SW480 (cell line): ENCODE data around the gene RNF111.
"Not testable (repeated sequence)": the region's sequence is repeated elsewhere in the genome, so short reads cannot be mapped to it uniquely, and the experiment has no call there.

ENCODE experiments used
- DNase-seq: peaks from one replicate; pipeline ENCODE4 v3.0.0-alpha.2; 2016; ENCODE audit warnings: low spot score

RNF111 gene

DNA sequence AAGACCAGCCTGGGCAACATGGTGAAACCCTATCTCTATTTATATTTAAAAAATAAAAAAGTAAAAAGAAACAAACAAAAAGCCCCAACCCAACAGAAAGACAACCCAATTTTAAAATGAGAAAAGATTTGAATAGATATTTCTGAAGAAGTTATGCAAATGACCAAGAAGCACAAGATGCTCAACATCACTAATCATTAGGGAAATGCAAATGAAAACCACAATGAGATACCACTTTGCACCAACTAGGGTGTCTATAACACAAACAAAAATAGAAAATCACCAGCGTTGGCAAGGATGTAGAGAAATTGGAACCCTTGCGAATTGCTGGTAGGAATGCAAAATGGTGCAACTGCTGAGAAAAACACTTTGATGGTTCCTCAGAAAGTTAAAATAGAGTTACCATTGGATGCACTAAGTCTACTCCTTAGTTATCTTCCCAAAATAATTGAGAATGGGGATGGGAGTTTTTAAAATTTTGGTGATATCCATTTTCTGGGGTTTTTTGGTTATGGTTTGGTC, 71.7 kb downstream of the RNF111 start:
- no peak for DNase-seq

DNA sequence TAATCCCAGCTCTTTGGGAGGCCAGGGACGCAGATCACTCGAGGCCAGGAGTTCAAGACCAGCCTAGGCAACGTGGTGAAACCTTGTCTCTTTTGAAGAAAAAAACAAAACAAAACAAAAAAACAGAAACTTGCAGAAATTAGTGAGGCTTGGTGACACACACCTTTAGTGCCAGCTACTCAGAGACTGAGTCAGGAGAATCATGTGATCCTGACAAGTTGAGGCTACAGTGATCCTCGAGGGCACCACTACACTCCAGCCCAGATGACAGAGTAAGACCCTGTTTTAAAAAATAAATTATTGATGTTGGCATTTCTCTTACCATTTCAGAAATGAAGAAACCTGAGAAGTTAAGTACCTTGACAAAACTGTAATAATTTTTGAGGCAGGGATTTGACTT, 72.9 kb downstream of the RNF111 start:
- DNase-seq: no peak

DNA sequence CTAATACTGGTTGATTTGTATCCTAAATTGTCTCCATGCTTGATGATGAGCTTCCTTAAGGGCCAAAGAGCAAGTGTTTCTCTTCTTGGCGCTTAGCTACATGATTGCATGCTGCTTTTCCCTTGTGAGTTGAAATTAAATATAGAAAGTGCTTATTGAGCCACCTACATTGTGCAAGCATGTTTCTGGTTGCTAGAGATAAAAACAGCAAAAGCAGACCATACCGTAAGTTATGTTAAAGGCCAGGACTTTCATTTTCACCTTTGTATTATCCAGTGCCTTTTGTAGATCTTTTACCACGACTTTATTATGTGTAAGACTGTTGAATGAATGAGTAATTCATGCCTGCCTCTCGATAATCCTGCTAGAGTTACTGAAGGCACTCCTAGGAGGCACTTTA, 75.6 kb downstream of the RNF111 start:
- no peak for DNase-seq

DNA sequence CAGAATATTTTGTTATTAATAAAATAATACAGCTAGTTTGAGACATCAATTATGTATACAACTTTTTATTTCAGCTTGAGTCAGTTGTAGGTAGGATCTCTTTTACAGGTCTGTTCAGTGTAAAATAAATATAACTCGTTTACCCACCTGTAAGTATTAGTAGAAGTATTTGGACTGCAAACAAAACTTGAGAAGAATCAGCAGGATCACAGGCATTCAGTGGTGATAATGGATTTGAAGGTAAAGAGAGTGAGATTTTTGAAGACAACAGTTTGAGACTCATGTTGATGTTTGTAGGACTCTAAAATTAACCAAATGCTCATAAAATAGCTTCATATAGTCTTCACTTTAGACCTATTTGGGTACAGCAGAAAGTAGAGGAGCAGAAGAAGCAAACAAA, 82.0 kb downstream of the RNF111 start:
- DNase-seq: no peak

DNA sequence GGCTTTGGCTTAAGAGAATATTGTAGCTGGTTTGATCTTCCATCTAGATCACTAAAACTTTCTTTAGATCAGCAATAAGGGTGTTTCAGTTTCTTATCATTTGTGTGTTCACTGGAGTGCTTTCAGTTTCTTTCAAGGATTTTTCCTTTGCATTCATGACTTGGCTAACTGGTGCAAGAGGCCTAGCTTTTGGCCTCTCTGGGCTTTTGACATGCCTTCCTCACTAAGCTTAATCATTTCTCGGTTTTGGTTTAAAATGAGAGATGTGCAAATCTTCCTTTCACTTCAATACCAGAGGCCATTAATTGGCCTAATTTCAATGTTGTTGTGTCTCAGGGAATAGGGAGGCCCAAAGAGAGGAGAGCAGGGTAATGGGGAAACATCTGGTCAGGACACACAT, 87.1 kb downstream of the RNF111 start:
- no peak for DNase-seq

DNA sequence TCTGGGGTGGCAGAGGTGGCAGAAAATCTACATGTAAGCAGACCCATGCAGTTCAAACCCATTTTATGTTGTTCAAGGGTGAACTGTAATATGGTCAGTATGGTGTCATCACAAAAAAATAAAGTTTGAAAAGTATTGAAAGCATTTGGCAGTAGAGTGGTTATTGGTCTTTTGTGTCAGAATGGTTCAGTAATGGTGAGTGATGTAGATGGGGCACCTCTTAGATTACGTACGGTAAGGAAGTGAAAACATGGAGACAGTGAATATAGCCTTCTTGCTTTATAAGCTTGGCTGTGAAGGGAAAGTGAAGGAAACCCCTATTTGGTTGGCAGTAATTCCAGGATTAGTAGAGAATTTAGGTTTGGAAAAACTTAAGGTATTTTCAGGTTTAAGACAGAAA, 100.3 kb downstream of the RNF111 start:
- DNase-seq: no peak

DNA sequence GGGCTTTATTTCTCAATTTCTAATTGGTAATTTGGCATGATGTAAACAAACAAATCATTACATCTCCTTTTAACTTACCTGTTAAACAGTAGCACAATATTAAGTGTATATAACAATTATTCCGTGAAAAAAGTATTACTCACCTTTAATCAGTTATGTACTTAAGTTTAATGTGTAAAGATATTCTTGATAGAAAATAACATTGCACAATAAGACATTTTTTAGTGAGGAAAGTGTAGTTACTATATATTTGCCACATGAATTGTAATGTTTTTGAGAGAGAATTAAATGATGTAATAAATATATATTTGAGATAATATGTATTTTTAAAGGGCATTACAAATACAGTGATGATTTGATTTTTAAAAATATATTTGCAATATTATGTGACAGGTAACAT, 106.6 kb downstream of the RNF111 start:
- DNase-seq: no peak

DNA sequence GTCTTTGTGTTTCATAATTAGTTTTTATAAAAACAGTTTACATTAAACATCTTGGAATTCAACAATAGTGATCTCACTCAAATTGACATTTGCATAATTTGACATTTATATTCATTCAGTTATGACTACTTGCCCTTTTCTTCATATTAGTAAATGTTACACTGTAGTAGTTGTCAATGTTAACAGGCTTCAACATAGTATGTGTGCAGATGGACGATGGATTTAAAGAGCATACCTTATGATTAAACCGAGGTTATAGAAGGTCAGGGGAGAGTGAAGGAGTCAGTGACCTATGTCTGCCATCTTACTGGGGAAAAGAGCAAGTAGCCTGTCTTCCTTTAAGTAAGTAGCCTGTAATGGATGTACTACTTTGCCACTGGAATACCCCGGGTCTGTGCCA, 109.0 kb downstream of the RNF111 start:
- DNase-seq: no peak

DNA sequence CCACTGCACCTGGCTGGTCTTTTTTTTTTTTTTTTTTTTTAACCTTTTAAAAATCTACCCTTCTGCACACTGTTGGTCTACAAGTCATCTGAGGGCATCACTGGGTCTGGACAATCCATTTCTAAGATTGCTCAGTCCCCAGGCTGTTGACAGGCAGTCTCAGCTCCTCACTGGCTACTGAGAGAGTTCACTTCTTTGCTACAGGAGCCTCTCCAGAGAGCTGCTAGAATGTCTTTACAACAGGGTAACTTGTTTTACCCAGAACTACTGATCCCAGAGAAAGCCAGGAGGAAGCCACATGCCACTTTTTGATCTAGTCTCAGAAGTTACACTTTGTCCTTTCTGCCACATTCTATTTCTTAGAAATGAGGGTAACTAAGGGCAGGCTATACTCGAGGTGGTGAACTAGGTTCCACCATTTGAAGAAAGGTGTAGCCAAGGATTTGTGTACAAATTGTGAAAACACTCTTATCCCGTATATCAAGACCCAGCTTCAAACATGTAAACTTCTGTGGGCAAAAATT, 111.8 kb downstream of the RNF111 start:
- no peak for DNase-seq

DNA sequence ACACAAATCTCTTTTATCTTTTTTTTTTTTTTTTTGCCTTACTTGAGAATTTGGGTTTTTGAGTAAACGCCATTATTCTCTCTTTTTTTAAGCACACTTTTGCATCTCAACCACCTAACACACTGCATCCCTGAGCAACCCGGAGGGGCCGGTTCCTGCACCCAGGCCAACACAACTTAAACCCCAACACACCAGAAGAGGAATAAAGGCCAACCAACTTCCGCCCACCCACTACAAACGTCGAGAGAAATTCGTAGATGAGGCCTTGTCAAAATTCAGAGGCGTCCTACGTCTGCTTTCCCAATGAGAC, 117.1 kb downstream of the RNF111 start:
- no peak for DNase-seq

DNA sequence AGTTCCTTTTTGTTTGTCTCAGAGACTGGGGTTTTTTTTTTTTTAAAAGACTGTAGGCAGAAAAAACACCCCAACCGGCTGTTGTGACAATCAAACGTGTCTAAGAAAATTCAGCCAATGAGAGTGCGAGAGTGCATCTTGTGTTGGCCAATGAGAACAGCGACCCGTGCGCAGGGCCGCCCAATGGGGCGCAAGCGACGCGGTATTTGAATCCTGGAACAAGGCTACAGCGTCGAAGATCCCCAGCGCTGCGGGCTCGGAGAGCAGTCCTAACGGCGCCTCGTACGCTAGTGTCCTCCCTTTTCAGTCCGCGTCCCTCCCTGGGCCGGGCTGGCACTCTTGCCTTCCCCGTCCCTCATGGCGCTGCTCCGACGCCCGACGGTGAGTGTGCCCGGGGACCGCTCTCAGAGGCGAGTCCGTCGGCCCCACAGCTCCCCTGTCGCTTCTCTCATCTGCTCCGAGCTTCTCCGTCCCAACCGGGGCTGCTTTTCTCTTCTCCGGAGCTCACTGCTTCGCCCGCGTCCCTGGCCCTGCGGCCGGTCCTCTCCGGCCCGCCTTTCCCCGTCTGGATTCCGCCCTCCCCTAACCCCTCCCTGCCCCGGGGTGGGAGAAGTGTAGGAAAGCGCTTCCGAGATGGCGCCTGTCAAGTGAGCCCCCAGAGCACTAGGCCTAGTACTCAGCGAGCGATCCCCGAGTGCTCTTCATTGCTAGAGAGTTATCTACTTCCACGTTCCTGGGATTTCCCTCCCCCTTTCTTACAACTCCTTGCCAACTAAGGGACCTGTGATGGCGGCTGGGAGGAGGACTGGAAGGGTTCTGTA, 117.7 kb downstream of the RNF111 start, which contains the start of gene CCNB2:
TSS of gene CCNB2 (plus strand) at position 235 of the 821 bp plus-strand sequence. CDS start at position 358, 123 bp downstream.
- peak; percentile 89 for DNase-seq

DNA sequence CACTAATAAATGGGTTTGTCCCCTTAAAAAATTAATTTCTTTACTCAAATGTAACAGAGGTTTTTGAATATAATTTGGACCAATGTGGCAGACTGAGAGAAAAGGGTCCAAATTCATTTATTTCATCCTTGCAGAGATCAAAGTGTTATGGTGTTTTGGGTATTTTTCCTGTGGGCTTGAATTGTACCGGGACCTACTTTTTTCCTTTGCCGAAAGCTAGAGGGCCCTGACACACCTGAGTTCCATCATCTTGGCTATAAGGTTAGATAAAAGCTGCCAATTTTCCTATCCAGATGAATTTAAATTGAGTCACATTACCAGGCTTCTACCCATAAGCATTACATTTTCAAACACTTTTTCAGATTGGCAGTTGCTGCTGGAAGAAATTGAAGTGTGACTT, 118.4 kb downstream of the RNF111 start:
- DNase-seq: peak; percentile 14

DNA sequence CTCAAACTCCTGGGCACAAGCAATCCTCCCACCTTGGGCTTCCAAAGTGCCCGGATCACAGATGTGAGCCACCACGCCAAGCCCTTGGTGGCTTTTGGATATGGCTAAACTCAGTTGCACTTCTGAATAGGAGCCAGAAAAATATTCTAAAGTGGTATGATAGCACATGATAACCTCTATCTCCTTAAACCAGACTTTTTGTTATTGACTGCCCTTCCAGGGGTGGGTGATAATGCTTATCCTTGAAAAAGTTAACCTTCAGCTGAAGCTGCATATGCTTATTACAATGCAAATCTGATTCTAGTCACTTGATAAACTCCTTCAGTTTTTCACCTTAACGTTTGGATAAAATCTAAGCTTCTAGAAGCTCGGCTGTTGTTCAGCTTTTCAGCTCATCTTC, 123.8 kb downstream of the RNF111 start:
- DNase-seq: no peak

DNA sequence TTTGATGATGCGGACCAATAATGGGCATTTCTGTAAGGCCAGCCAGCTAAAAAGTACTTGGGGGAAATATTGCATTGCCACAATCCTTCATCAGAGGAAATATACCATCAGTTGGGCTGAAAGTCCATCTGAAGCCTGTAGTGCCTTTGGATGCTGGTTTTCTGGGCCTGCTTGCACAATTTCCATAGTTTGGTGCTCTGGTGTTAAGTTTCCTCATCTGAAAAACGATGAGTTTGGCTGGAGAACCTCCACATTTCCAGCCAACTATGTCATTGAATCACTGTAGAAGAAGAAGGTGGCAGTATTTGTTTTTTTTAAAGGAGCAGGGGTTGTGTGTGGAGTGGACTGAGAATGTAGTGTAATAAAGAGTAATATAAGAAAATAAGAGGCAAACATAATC, 127.6 kb downstream of the RNF111 start:
- DNase-seq: no peak

DNA sequence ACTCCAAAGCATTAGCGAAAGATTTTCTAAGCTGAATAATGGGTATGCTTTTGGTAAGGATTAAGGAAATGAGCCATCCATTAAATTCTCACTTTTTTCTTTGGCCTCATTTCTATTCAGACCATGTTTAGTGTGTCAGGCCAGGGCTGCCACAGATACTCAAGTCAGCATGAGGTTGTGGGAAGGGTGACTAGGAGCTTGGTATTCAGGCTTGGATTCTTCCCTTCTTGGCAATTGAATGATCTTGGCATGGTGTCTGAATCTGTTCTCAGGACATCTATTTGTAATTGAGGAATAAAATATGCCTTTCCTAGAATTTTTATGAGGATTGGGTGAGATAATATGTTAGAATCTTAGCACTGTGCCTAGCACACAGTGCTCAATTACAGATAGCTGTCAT, 128.7 kb downstream of the RNF111 start:
- DNase-seq: no peak

DNA sequence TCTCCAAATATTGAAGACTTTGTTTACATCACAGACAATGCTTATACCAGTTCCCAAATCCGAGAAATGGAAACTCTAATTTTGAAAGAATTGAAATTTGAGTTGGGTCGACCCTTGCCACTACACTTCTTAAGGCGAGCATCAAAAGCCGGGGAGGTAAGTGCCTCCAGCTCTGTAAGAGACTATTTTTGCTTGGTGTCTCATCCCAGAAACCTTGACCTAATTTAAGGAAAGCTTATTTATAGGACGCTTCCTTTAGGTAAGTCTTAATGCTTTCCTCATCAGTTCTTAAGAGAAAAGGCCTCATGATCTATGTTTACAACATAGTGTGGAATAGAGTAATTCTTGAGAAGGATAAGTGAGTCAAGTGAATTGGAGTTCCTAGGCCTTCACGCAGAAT, 129.3 kb downstream of the RNF111 start:
- DNase-seq: no peak

DNA sequence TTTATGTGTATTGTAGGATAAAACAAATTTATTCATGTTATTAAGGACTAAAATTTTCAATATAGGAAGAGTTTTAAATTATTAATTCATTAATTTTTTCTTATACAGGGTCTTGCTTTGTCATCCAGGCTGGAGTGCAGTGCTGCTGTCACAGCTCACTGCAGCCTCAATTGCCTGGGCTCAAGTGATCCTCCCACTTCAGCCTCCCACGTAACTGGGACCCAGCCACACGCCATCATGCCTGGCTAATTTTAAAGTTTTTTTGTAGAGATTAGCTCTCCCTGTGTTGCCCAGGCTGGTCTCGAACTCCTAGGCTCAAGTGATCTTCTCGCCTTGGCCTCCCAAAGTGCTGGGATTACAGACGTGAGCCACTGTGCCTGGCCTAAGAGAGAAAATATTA, 132.2 kb downstream of the RNF111 start:
- no peak for DNase-seq

DNA sequence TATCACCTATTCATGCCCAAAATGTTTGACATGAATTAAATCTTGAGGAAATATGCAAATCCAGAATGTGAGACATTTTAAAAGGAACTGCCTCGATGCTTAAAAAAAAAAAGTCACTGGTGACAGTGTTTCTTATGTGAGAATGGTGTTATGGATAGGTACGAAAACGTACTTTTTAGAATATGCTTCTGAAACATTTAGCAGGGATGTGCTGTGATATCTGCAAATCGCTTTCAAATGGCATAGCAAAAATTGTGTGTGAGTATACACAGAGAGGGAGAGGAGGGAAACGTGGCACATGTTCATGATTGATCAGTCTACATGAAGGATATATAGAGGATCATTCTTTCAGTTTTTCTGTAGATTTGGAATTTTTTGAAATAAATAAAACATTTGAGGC, 133.5 kb downstream of the RNF111 start:
- DNase-seq: no peak

DNA sequence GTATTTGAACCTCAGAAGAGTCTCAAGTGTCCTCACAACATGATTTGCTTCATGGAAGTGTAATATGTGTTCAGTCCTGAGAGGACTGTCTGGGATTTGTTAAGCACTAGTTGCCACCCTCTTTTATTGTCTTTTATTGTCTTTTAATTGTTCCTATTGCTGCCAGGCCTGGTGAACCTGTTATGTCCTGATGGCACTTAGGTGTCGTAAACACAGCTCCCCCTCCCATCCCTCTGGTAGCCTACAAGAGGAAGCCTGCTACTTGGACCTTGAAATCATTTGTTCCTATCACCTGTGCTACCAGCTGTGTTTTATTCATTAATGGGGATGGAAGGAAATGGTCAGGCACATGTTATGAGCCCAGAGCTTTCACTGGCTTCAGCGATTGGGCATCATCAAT, 136.8 kb downstream of the RNF111 start:
- no peak for DNase-seq

DNA sequence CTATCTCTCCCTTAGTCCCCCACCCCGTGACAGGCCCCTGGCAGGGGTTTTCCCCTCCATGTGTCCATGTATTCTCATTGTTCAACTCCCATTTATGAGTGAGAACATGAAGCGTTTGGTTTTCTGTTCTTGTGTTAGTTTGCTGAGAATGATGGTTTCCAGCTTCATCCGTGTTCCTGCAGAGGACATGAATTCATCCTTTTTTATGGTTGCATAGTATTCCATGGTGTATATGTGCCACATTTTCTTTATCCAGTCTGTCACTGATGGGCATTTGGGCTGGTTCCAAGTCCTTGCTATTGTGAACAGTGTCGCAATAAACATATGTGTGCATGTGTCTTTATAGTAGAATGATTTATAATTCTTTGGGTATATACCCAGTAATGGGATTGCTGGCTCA, 138.2 kb downstream of the RNF111 start:
- DNase-seq: not testable (repeated sequence)

DNA sequence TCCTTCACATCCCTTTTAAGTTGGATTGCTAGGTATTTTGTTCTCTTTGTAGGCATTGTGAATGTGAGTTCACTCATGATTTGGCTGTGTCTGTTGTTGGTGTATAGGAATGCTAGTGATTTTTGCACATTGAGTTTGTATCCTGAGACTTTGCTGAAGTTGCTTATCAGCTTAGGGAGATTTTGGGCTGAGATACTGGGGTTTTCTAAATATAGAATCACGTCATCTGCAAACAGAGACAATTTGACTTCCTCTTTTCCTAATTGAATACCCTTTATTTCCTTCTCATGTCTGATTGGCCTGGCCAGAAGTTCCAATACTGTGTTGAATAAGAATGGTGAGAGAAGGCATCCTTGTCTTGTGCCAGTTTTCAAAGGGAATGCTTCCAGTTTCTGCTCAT, 139.8 kb downstream of the RNF111 start:
- not testable (repeated sequence) for DNase-seq

DNA sequence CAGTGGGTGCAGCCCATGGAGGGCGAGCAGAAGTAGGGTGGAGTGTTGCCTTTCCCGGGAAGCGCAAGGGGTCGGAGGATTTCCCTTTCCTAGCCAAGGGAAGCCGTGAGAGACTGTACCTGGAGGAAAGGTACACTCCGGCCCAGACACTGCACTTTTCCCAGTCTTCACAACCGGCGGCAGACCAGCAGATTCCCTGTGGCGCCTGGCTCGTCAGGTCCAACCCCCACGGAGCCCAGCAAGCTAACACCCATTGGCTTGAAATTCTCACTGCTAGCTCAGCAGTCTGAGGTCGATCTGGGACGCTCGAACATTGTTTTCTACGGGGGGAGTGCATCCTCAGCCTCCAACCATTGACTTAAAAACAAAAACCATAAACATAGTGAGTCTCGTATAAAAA, 144.0 kb downstream of the RNF111 start:
- no peak for DNase-seq

DNA sequence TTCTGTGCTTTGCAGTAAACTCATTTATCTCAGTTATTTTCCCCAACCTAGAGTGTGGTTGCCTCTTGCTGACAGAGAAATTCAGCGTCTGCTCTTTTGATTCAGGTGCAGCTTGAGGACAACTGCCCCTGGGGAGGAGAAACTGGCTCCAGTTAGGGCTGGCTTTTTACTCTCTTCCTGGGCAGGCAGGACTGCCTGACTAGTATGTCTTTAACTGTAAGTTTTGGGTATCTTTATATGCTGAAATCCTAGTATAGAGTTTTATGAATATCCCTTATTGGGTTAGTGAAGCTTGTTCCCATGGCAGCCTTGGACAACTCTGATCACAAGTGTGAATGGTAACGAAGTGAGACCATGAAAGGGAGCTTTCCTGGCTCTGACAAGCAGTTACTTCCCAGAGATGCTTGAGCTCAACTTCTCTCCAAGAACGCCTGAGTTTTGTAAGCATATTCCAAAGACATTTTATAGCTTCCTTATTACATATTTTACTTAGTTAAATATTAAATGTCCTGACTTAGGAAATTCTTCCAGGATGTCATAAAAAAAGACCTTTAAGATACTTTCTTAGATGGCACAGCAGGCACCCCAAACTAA, 144.6 kb downstream of the RNF111 start:
- DNase-seq: no peak
